WI38 (cell line): ENCODE data around the gene GRID2.

ENCODE experiments used
- H3K4me3 ChIP-seq: 2 replicates; pipeline ENCODE4 v1.5.1; 2011; ENCODE audit warnings: low read depth, mild to moderate bottlenecking, control low read depth, low read length
- CTCF ChIP-seq: IDR thresholded peaks from 2 replicates; pipeline ENCODE4 v1.5.1; 2012; ENCODE audit warnings: low read depth, mild to moderate bottlenecking, control low read depth, low read length

Gene GRID2

GRCh38 chr4:92522356-92522755 is 218.6 kb downstream of the GRID2 start:
- TF ChIP-seq CTCF = no peak
- no peak overlapping the region for H3K4me3 ChIP-seq

- TF ChIP-seq CTCF = no peak
- H3K4me3 ChIP-seq = no peak overlapping the region
Observed at GRCh38 chr4:92524131-92524530, 220.4 kb downstream of the GRID2 start.

GRCh38 chr4:92528541-92528940 is 224.8 kb downstream of the GRID2 start:
- H3K4me3 ChIP-seq = no peak overlapping the region
- no peak for TF ChIP-seq CTCF

GRCh38 chr4:92529510-92529909 is 225.7 kb downstream of the GRID2 start:
- TF ChIP-seq CTCF = no peak
- H3K4me3 ChIP-seq = no peak overlapping the region

GRCh38 chr4:92535599-92535998 is 231.8 kb downstream of the GRID2 start:
- TF ChIP-seq CTCF = no peak
- no peak overlapping the region for H3K4me3 ChIP-seq

- H3K4me3 ChIP-seq = no peak overlapping the region
- no peak for TF ChIP-seq CTCF
Observed at GRCh38 chr4:92551616-92552015, 247.8 kb downstream of the GRID2 start.

GRCh38 chr4:92566269-92566668 is 262.5 kb downstream of the GRID2 start:
- TF ChIP-seq CTCF = no peak
- H3K4me3 ChIP-seq = no peak overlapping the region

GRCh38 chr4:92580816-92581215 is 277.1 kb downstream of the GRID2 start:
- no peak overlapping the region for H3K4me3 ChIP-seq
- no peak for TF ChIP-seq CTCF
